ENCODE results near the gene FEM1B. TPM values are rescaled to one million over a fixed set of nuclear protein-coding genes. Genes with fewer than 3 reads are reported as not detected.
A peak's percentile ranks its signal among the peaks of the same experiment; 100 is the strongest.

FEM1B gene
- total and polyA plus RNA-seq, 9 donors = 18.3 to 40.9 (median 36.5) TPM

GRCh38 chr15:68304589-68305337 is 27.2 kb downstream of the FEM1B start:
- no peak overlapping the region for H3K4me3 ChIP-seq (ENCODE audit: low read length)
- H3K27ac ChIP-seq (ENCODE audit: low read length) = no peak overlapping the region
- 47% methylated on average over 13 of the region's 15 CpGs for WGBS (ENCODE audit: insufficient coverage)
- H3K9me3 ChIP-seq (replicated peaks; ENCODE audit: control insufficient read depth, low read depth, low read length) = no peaks in the 10 kb centered on the region
- DNase-seq = no peak
- peaks cover 3% of the 10 kb centered on the region for H3K27me3 ChIP-seq (ENCODE audit: control insufficient read depth, insufficient read depth, low read length)
- peaks cover 16% of the 10 kb centered on the region for H3K4me1 ChIP-seq (ENCODE audit: control insufficient read depth, insufficient read depth, low read length)
- H3K36me3 ChIP-seq (ENCODE audit: control insufficient read depth, insufficient read depth, low read length) = peaks cover under 1% of the 10 kb centered on the region

DNA sequence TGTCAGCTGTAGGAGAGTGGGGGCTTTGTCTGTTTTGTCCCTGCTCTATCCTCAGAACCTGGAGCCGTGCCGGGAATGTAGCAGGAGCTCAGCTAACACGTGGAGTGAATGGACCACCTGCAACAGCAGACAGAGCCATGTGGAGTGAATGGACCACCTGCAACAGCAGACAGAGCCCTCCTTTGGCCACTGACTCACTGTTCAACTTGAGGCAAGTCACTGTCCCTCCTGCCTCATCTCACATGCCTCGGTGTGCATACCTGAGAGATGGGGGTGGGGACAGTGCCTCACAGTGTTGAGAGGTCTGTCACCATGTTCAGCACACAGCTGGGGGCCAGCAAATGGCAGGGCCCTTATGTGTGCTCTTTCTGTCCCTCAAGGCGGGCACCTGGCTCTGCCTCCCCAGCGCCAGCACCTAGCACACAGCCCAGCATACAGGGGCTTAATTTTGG is 27.9 kb downstream of the FEM1B start:
- H3K27me3 ChIP-seq (ENCODE audit: control insufficient read depth, insufficient read depth, low read length) = peaks cover 3% of the 10 kb centered on the region
- H3K4me1 ChIP-seq (ENCODE audit: control insufficient read depth, insufficient read depth, low read length) = peaks cover 15% of the 10 kb centered on the region
- H3K27ac ChIP-seq (ENCODE audit: low read length) = no peak overlapping the region
- 37% methylated on average over 3 of the region's 6 CpGs for WGBS (ENCODE audit: insufficient coverage)
- no peak overlapping the region for H3K4me3 ChIP-seq (ENCODE audit: low read length)
- H3K9me3 ChIP-seq (replicated peaks; ENCODE audit: control insufficient read depth, low read depth, low read length) = no peaks in the 10 kb centered on the region
- no peaks in the 10 kb centered on the region for H3K36me3 ChIP-seq (ENCODE audit: control insufficient read depth, insufficient read depth, low read length)
- DNase-seq = no peak

- Histone ChIP-seq H3K36me3 (ENCODE audit: control insufficient read depth, insufficient read depth, low read length) (no peaks in the 10 kb centered on the region), H3K9me3 (replicated peaks; ENCODE audit: control insufficient read depth, low read depth, low read length) (no peaks in the 10 kb centered on the region), H3K27ac (ENCODE audit: low read length) (no peak overlapping the region), H3K4me3 (ENCODE audit: low read length) (no peak overlapping the region), H3K27me3 (ENCODE audit: control insufficient read depth, insufficient read depth, low read length) (peaks cover 3% of the 10 kb centered on the region), H3K4me1 (ENCODE audit: control insufficient read depth, insufficient read depth, low read length) (peaks cover 32% of the 10 kb centered on the region)
- WGBS (ENCODE audit: insufficient coverage) = 54% methylated on average over 10 of the region's 14 CpGs
- DNase-seq = no peak
Measured at GRCh38 chr15:68307131-68307928, 29.8 kb downstream of the FEM1B start.

- H3K27me3 ChIP-seq (ENCODE audit: control insufficient read depth, insufficient read depth, low read length) = peaks cover 3% of the 10 kb centered on the region
- H3K9me3 ChIP-seq (replicated peaks; ENCODE audit: control insufficient read depth, low read depth, low read length) = no peaks in the 10 kb centered on the region
- H3K4me1 ChIP-seq (ENCODE audit: control insufficient read depth, insufficient read depth, low read length) = peaks cover 32% of the 10 kb centered on the region
- DNase-seq = no peak
- H3K4me3 ChIP-seq (ENCODE audit: low read length) = no peak overlapping the region
- H3K36me3 ChIP-seq (ENCODE audit: control insufficient read depth, insufficient read depth, low read length) = no peaks in the 10 kb centered on the region
- no peak overlapping the region for H3K27ac ChIP-seq (ENCODE audit: low read length)
- 49% methylated on average over 2 of the region's 3 CpGs for WGBS (ENCODE audit: insufficient coverage)
Measured at GRCh38 chr15:68309024-68309423, 31.5 kb downstream of the FEM1B start.

DNA sequence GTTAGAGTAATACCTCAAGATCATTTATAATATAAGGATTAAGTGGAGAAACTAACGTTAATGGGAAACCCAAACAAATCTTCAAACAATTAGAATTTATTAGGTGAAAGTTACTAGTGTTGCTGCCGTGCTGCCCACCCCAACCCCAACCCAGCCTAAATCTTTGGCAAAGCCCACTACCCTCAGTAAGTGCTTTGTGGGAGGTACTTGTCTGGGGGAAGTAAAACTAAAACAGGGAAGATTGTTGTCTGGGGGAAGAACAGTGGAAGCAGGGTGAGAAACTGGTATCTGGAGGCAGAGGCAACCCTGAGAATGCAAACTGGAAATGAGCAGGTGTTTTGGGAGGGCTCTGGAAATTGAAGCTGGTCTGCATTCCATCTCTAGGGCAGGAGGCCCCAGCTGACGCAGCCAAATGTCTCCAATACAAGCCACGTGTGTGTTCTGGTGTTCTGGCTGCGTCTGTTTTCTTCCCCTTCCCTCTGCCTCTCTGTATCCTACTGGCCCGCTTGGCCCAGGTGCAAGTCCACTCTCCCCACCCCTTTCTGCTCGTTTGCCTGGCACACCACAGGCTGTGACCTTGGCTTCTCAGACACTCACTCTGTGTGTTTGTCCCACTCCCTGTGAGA is 32.7 kb downstream of the FEM1B start:
- H3K27me3 ChIP-seq (ENCODE audit: control insufficient read depth, insufficient read depth, low read length) = peaks cover 3% of the 10 kb centered on the region
- H3K4me3 ChIP-seq (ENCODE audit: low read length) = no peak overlapping the region
- H3K9me3 ChIP-seq (replicated peaks; ENCODE audit: control insufficient read depth, low read depth, low read length) = no peaks in the 10 kb centered on the region
- 15% methylated on average over 5 of the region's 7 CpGs for WGBS (ENCODE audit: insufficient coverage)
- DNase-seq = peak; percentile 77
- no peaks in the 10 kb centered on the region for H3K36me3 ChIP-seq (ENCODE audit: control insufficient read depth, insufficient read depth, low read length)
- H3K4me1 ChIP-seq (ENCODE audit: control insufficient read depth, insufficient read depth, low read length) = peaks cover 42% of the 10 kb centered on the region
- H3K27ac ChIP-seq (ENCODE audit: low read length) = peak overlapping the region; percentile 74

DNA sequence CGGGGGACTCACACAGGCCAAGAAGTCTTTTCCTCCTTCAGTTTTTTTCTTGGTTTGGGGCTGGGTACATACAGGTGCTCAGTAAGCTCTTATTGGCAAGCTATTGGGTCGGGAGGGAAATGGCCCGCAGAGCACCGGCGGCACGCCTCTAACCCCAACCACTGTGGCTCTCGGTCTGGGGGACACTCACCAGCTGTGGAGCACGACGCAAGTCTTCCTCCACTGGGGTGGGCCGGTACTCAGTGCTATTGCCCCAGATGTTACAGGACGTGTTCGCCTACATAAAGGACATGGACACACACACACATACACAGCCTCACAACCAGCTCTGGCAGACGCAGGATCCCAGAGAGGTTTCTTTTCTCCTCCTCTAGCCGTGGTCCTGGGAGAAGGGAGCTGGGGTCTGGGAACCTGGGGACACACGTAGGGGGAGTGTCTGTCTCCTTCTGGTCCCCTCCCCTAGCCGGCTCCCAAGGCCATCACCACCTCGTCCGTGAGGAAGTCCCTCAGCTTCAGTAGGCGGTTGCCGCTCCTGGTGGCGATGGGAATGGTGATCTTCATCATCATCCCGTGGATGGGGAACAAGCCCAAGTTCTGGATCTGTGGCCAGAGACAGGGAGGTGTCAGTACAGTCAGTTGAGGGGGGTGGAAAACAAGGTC is 33.4 kb downstream of the FEM1B start:
- Histone ChIP-seq H3K27me3 (ENCODE audit: control insufficient read depth, insufficient read depth, low read length) (peaks cover 3% of the 10 kb centered on the region), H3K36me3 (ENCODE audit: control insufficient read depth, insufficient read depth, low read length) (no peaks in the 10 kb centered on the region), H3K9me3 (replicated peaks; ENCODE audit: control insufficient read depth, low read depth, low read length) (no peaks in the 10 kb centered on the region), H3K4me3 (ENCODE audit: low read length) (no peak overlapping the region), H3K27ac (ENCODE audit: low read length) (peak overlapping the region; percentile 74), H3K4me1 (ENCODE audit: control insufficient read depth, insufficient read depth, low read length) (peaks cover 46% of the 10 kb centered on the region)
- no peak for DNase-seq
- WGBS (ENCODE audit: insufficient coverage) = 59% methylated on average over 16 of the region's 22 CpGs

GRCh38 chr15:68311464-68311835 is 33.9 kb downstream of the FEM1B start:
- 60% methylated on average over 1 of the region's 3 CpGs for WGBS (ENCODE audit: insufficient coverage)
- no peaks in the 10 kb centered on the region for H3K9me3 ChIP-seq (replicated peaks; ENCODE audit: control insufficient read depth, low read depth, low read length)
- H3K27ac ChIP-seq (ENCODE audit: low read length) = no peak overlapping the region
- peaks cover 48% of the 10 kb centered on the region for H3K4me1 ChIP-seq (ENCODE audit: control insufficient read depth, insufficient read depth, low read length)
- peaks cover 3% of the 10 kb centered on the region for H3K27me3 ChIP-seq (ENCODE audit: control insufficient read depth, insufficient read depth, low read length)
- H3K36me3 ChIP-seq (ENCODE audit: control insufficient read depth, insufficient read depth, low read length) = no peaks in the 10 kb centered on the region
- DNase-seq = no peak
- H3K4me3 ChIP-seq (ENCODE audit: low read length) = no peak overlapping the region

DNA sequence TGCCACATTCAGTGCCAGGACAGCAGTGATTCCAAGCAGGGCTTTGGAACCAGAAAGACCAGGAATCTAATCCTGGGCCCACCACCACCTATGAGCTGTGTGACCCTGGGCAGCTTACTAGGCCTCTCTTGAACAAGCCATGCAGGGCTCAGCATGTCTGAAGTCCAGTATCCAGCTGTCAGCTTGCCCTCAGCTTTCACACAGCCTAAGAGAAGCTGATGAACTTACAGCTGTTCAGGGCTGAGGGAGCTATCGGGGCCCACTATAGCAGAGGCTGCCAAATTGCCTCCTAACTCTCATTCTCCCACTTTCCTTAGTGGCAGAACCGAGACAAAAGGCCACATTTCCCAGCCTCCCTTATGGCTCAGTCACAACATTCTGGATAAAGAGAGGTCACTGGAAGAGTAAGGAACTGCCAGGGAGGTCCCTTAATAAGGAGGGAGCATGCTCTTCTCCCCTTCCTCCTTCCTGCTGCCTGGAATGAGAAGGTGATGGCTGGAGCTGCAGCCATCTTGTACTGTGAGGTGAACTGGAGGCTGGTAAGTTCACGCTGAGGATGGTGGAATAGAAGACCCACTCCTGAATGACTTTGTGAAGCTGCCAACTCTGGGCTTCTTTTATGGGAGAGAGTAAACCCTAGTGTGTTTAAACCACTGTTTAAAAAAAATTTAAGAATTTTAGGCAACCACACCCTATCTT is 34.5 kb downstream of the FEM1B start:
- Histone ChIP-seq H3K9me3 (replicated peaks; ENCODE audit: control insufficient read depth, low read depth, low read length) (no peaks in the 10 kb centered on the region), H3K4me1 (ENCODE audit: control insufficient read depth, insufficient read depth, low read length) (peaks cover 48% of the 10 kb centered on the region), H3K27me3 (ENCODE audit: control insufficient read depth, insufficient read depth, low read length) (peaks cover 3% of the 10 kb centered on the region), H3K4me3 (ENCODE audit: low read length) (no peak overlapping the region), H3K36me3 (ENCODE audit: control insufficient read depth, insufficient read depth, low read length) (no peaks in the 10 kb centered on the region), H3K27ac (ENCODE audit: low read length) (no peak overlapping the region)
- no CpG with 5 or more reads among the region's 3 CpGs for WGBS (ENCODE audit: insufficient coverage)
- no peak for DNase-seq

DNA sequence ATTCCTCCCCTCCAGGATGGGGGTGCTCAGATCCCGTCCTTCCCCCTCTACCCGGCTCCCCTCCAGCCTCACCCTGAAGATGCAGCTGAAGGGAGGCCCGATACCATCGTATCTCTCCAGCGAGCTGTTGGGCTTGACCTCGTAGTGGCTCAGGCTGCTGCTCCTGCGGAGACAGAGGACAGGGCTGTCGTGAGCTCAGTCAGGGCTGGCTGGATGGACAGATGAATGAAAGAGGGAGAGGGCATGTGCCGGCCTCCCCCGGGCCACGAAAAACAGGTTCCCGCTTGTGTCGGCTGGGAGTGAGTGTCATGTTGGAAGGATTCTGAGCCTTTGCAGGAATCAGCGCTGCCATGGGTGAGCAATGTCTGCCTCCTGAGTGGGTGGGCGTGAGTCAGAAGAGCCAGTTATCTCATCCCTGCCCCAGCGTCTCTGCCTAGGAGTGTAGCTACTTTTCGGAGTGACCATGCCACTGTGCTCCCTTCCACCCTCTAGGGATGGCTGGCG is 35.2 kb downstream of the FEM1B start:
- H3K36me3 ChIP-seq (ENCODE audit: control insufficient read depth, insufficient read depth, low read length) = no peaks in the 10 kb centered on the region
- 76% methylated on average over 13 of the region's 18 CpGs for WGBS (ENCODE audit: insufficient coverage)
- H3K27ac ChIP-seq (ENCODE audit: low read length) = no peak overlapping the region
- peaks cover 46% of the 10 kb centered on the region for H3K4me1 ChIP-seq (ENCODE audit: control insufficient read depth, insufficient read depth, low read length)
- no peaks in the 10 kb centered on the region for H3K9me3 ChIP-seq (replicated peaks; ENCODE audit: control insufficient read depth, low read depth, low read length)
- no peaks in the 10 kb centered on the region for H3K27me3 ChIP-seq (ENCODE audit: control insufficient read depth, insufficient read depth, low read length)
- no peak for DNase-seq
- H3K4me3 ChIP-seq (ENCODE audit: low read length) = no peak overlapping the region
